Lower leg skin (tissue), 3 donors: ENCODE results near the gene GANC.

Experiments
- POLR2A ChIP-seq, 2 donors: fragments of 450-650 bp; IDR thresholded peaks; one replicate each; pipeline ENCODE4 v1.6.1; 2016 to 2017; ENCODE audit warnings: antibody characterized with exemption in 2 of 2, mild to moderate bottlenecking in 1 of 2, moderate library complexity in 1 of 2
- TF ChIP-seq, protein P1 (sequence below), 3 donors: fragments of 450-650 bp; IDR thresholded peaks; one replicate each; pipeline ENCODE4 v1.5.1; 2016; ENCODE audit warnings: antibody characterized with exemption in 3 of 3, mild to moderate bottlenecking in 3 of 3, moderate library complexity in 2 of 3

DNA sequence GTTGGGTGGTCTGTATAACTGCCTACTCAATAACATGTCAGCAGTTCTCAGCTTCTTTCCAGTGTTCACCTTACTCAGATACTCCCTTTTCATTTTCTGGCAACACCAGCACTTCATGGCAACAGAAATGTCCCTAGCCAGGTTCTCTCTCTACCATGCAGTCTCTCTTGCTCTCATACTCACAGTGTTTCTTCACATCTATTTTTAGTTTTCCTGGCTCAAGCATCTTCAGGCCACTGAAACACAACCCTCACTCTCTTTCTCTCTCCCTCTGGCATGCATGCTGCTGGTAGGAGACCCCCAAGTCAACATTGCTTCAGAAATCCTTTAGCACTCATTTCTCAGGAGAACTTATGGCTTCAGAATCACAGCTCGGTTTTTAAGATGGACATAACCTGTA, 86.2 kb downstream of the GANC start, which contains the start of gene CAPN3:
- TF ChIP-seq POLR2A (IDR thresholded peaks at IDR 0.05) = no peak
- TF ChIP-seq, protein P1, sequence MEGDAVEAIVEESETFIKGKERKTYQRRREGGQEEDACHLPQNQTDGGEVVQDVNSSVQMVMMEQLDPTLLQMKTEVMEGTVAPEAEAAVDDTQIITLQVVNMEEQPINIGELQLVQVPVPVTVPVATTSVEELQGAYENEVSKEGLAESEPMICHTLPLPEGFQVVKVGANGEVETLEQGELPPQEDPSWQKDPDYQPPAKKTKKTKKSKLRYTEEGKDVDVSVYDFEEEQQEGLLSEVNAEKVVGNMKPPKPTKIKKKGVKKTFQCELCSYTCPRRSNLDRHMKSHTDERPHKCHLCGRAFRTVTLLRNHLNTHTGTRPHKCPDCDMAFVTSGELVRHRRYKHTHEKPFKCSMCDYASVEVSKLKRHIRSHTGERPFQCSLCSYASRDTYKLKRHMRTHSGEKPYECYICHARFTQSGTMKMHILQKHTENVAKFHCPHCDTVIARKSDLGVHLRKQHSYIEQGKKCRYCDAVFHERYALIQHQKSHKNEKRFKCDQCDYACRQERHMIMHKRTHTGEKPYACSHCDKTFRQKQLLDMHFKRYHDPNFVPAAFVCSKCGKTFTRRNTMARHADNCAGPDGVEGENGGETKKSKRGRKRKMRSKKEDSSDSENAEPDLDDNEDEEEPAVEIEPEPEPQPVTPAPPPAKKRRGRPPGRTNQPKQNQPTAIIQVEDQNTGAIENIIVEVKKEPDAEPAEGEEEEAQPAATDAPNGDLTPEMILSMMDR (IDR thresholded peaks at IDR 0.05) = no peak
